VCaP (cell line): ENCODE measurements around the gene SLC13A2.
"Not testable (repeated sequence)": the region's sequence is repeated elsewhere in the genome, so short reads cannot be mapped to it uniquely, and the experiment has no call there.

Source experiments
- H3K27ac ChIP-seq: fragments of 450-650 bp; 2 replicates; pipeline ENCODE4 v1.5.1; 2017
- CTCF ChIP-seq: fragments of 450-650 bp; conservative IDR thresholded peaks from 2 replicates; pipeline ENCODE4 v1.5.1; 2017; ENCODE audit warnings: mild to moderate bottlenecking, moderate library complexity

The SLC13A2 gene

GRCh38 chr17:28514561-28515002 lies 41.1 kb downstream of the SLC13A2 start:
- H3K27ac ChIP-seq: no peak overlapping the region
- TF ChIP-seq CTCF: no peak

- no peak for TF ChIP-seq CTCF
- H3K27ac ChIP-seq: no peak overlapping the region
Measured at GRCh38 chr17:28515518-28515917, 42.1 kb downstream of the SLC13A2 start.

GRCh38 chr17:28518132-28518531 lies 44.7 kb downstream of the SLC13A2 start:
- H3K27ac ChIP-seq: no peak overlapping the region
- no peak for TF ChIP-seq CTCF

- TF ChIP-seq CTCF: no peak
- H3K27ac ChIP-seq: no peak overlapping the region
Measured at GRCh38 chr17:28518578-28518977, 45.1 kb downstream of the SLC13A2 start.

- no peak for TF ChIP-seq CTCF
Measured at GRCh38 chr17:28519236-28519635, 45.8 kb downstream of the SLC13A2 start.

GRCh38 chr17:28520687-28521086 lies 47.2 kb downstream of the SLC13A2 start:
- no peak for TF ChIP-seq CTCF
- H3K27ac ChIP-seq: no peak overlapping the region

More at GRCh38 chr17:28519236-28519635, 45.8 kb downstream of the SLC13A2 start:
- no peak overlapping the region for H3K27ac ChIP-seq

GRCh38 chr17:28521311-28522085 lies 48.1 kb downstream of the SLC13A2 start:
- H3K27ac ChIP-seq: no peak overlapping the region
- no peak for TF ChIP-seq CTCF

GRCh38 chr17:28522281-28522680 lies 48.8 kb downstream of the SLC13A2 start:
- H3K27ac ChIP-seq: not testable (repeated sequence)
